Stimulated activated CD8-positive, alpha-beta memory T cell treated with anti-CD3 and anti-CD28 coated beads, Interleukin-7, amount 100 ng/mL, for 24 hours (primary cell): Measurements from ENCODE around the gene SLC2A13.
"Not testable (repeated sequence)": the region's sequence is repeated elsewhere in the genome, so short reads cannot be mapped to it uniquely, and the experiment has no call there.

ENCODE experiments used
- DNase-seq: peaks from one replicate; pipeline ENCODE4 v3.0.0-alpha.2; 2020; ENCODE audit warnings: low read depth

SLC2A13 gene

DNA sequence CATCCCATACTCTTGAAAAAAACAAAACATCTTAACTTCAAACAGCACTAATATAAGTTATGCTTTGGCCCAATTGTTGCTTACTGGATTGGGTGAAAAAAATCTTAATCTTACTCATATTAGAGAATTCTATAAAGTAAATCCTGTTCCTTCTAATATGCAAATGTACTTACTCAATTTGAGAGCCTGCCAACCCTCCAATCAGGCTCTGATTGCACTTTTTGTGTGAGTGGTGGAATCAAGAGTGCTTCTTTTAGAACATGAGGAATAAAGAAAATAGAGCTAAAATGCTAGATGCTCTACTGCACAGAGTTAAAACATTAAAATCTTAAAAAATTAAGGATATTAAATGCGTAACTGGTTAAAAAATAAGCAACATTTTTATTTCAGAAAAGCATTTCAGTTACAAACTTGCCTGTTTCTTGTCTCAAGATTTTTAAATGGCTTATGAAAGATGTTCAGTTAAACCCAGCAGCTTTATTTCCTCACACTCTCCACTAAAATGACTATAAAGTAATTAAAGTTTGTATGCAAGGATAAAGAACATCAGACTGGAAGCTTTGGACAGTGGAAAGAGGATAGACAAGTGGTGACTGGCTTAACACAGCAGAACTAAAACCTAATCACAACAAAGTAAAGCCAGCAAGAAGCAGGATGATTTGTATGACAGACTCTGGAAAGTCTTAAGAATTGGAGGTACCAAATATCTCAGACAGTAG lies 177.5 kb downstream of the SLC2A13 start:
- no peak for DNase-seq

DNA sequence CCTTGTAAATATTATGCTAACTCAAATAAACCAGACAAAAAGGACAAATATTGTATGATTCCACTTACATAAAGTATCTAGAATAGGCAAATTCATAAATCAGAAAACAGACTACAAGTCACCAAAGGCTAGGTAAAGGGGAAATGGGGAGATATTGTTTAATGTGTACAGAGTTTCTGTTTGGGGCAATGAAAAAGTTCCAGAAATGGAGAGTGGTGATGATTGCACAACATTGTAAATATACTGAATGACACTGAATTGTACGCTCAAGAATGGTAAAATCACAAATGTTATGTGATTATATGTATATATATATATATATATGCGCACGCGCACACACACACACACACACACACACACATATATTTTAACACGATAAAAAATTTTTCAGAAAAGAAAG lies 182.5 kb downstream of the SLC2A13 start:
- DNase-seq: no peak

DNA sequence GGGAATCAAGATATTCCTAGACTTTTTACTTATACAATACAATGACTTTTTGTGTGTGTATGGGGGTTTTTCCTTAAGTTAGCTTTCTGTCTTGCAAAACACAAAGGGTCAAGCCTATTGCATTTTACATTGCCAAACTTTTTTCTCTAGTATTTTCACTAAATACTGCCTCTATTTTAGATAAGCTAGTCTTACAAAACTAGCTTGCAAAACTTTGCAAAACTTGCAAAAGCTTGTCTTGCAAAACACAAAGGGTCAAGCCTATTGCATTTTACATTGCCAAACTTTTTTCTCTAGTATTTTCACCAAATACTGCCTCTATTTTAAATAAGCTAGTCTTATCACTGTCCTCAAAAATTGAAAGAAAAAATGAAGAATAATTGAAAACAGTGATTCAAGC lies 183.3 kb downstream of the SLC2A13 start:
- DNase-seq: not testable (repeated sequence)

DNA sequence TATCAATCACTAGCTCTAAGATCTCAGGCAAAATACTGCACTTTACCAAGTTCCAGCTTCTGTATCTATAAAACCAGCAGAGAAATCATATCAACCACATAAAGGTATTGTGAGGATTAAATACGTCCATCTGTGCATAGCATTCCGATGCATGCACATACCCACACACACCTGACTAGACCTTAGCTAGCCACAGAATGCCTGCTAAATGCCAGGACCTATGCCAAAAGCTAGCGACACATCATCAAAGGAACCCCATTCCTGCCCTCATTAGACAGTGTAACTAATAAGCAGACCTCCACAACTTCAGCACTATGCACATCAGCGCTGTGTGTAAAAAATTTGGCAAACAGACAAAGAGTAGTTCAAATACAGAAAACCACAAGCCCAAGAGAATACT lies 185.2 kb downstream of the SLC2A13 start:
- no peak for DNase-seq

DNA sequence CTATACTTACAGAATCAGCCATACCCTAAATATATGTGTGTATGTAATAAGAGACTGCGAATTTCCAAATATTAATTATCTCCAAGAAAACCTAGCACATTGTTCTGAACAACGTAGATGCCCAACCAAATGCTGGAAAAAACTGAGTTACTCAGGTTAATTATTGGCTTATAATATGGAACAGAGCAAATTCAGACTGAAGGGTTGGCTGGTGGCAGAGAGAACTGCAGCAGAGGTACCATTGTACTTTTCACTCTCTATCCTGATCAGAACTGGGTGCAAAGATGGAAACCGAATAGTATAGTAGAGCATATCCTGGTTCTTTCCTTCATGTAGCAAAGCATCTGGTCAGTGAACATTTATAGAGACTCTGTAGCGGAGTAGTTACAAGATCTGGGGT lies 185.7 kb downstream of the SLC2A13 start:
- DNase-seq: no peak

DNA sequence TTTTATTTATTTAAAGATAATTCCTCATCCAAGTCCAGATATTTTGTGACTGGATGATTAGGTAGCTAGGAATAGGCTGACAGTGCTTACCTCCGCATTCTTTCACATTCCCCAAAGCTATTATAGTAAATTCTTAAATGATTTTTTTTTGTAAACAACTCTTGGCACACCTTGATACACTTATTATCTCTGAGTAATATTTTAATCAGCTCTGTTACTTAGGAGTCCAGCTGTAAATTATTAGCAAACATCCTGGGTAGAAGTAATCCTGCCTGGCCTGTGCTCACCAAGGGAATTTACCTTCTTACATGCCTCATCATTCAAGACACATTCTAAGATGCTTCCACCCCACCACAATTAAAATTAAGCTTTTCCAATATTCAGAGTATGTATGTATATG lies 186.1 kb downstream of the SLC2A13 start:
- no peak for DNase-seq

DNA sequence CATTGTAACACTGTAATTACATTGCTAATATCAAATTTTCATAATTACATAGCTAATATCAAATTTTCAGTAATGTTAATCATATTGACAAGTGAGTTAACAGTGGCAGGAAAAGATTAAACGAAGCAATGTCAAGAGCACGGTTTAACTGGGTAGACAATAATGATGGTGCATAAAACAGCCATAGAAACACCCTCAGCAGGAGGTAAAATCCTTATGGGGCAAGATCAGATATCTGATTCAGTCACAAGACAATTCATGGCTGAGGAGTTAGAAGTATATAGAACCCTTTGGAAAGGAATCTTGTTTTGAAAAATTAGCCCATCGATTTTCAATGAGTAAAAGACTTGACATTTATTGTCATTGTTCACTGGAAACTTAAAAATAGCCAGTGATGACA lies 190.6 kb downstream of the SLC2A13 start:
- DNase-seq: no peak

DNA sequence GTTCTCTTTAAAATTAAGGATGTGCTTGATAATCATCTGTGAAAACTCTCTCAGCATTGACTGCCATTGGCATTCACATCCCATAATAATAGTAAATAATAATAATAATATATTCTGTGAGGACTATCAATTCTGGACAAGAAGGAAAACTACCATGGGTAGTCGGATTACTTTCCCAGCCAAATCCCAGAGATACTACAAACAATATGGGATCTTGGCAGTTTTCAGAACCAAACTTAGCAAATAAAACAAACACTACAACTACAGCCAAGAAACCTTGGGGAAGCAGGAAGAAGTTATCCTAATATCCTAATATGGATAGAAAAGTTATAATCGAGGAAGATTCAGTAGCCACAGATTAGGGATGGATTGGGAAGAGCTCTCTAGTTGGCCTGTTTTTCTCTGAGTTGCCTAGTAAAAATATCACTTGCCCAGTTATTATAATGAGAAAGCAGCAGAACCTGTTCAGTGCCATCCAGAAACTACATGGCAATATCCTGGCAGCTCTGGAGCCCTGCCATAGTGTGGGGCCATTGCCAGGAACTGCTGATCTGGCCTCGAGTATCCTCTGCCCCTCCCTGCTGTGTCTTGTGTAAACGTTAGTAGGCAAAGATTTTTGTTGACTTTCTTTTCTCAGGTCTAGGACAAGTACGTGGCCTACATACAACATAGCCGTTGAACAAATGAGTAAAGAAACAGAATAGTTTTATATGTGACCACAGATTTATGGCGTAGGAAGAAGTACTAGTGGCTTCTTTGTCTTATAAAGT lies 193.5 kb downstream of the SLC2A13 start:
- DNase-seq: no peak

DNA sequence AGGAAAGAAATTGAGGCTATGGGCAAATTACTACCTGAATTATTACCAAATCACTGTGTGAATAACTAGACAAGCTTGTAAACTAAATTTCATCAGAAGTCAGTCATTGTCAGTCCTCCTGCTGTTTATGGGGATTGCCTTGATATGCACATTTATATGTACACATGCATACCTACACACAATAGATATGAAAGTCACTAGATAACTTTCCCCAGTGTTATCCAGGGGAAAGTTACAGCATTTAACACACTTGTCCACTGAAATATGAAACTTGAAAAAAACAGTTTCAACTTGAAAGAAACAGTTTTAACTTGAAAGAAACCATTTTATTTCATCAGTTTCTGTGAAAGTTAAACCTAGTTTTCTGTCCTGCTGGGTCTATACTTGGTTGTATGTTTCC lies 199.6 kb downstream of the SLC2A13 start:
- no peak for DNase-seq

DNA sequence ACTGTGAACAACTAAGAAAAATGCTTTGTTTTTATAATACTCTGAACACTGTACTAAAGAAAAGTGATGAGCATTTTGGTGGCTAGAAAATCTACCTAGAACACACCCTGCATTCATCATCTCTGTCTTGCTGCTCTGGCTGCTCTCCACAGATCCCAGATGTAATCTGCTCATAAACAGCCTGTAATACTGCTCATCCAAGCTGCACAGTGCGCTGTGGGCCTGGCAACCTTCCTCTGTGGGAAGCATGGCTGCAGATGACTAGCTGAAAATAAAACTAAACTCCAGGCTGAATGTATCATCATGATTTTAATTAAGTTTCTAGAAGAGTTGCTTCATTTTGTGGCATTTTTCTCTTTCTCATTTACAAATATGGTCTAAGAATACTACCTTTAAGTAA lies 200.7 kb downstream of the SLC2A13 start:
- no peak for DNase-seq

DNA sequence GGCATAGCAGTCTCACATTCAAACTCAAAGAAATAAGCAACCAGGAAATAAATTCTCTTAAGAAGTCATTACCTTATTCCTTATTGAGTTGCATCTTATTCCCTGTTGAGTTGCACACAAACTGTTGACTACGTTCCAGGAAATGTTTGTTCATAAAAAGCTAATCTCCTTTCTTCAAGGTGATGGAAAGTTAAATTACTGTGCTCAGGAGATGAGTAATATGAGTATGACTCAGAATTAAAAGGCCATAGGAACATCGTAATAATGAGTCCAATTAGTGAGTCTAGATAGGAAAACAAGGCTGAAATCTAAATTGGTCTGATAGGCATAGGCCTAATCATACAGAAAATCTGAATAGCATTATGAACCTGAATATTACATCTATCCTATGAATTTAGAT lies 203.1 kb downstream of the SLC2A13 start:
- no peak for DNase-seq

DNA sequence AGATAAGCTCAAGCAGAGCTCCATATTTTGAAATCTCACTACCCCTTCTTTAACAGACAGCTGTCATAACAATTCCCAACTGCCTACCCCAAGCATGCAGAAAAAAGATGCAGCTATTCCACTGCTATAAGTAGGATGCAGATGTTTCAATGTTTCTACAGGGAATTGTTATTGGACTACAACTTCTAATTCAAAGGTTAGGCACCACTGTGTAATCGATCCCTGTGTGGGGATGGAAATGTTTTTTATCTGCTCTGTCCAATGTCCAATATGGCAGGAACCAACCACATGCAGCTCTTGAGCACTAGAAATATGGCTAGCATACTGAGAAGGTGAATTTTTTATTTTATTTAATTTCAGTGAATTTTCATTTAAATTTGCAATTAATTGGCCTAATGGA lies 208.6 kb downstream of the SLC2A13 start:
- no peak for DNase-seq

DNA sequence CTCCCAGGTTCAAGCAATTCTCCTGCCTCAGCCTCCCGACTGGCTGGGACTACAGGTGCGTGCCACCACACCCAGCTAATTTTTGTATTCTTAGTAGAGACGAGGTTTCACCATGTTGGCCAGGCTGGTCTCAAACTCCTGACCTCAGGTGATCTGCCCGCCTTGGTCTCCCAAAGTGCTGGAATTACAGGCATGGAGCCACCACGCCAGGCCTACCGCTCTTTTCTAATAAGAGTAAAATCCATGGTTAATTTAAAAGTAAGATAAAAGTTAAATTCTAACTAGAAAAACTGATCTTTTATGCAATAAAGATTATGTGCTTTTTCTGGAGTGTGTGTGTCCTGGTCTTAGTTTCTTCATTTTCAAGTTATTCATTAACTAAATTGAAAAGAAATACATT lies 212.5 kb downstream of the SLC2A13 start:
- DNase-seq: not testable (repeated sequence)

DNA sequence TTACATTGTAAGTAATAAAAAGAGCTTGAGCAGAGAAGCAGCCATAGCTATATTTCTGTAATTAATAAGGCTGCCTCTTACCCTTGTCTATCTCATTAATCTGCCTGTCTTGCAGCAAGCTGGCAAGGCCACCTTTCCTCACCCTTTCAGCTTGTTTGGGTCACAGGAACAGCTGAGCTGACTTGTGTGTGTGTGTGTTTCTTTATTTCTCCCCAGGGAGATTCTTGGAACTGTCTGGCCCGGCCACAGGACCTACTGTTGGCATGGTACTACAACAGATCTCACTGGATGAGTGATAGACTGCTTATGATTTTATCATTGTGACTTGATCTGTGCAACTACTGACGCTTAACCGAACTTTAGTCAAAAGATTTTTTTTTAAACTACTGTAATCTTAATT lies 213.7 kb downstream of the SLC2A13 start:
- DNase-seq: no peak

DNA sequence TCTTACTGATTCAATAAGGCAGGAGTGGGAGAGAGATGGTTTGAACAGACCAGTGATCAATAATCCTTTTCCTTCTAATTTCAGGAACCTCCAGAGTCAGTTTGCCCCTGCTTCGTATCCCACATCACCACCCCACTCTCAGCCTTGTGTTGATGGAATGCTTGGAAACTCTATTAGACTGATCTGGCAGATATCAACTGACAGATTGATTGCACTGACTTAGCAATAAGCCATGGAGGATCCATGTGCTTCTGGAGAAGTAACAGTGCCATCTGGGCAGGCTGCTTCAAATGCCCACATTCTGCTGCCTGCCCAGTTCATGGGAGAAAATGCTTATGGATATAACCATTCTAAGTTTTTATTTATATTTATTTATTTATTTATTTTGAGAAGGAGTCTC lies 218.0 kb downstream of the SLC2A13 start:
- DNase-seq: no peak

DNA sequence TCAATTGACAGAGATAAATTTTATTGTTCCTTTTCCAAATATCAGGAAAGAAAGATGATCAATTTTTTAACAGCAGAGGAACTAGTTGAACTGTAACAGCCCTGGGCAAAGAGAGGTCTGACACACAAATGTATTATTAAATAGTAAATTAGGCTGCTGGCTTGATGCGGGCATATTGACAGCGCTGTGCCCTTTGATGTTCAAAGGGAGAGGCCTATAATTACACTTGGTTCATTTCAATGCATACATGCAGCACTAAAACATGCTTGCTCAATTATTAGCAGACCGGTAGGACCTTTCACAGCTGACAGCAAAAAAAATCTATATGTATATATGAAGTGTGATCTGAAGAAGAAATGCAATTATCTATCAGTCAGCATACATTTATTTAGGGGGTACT lies 219.8 kb downstream of the SLC2A13 start:
- no peak for DNase-seq

DNA sequence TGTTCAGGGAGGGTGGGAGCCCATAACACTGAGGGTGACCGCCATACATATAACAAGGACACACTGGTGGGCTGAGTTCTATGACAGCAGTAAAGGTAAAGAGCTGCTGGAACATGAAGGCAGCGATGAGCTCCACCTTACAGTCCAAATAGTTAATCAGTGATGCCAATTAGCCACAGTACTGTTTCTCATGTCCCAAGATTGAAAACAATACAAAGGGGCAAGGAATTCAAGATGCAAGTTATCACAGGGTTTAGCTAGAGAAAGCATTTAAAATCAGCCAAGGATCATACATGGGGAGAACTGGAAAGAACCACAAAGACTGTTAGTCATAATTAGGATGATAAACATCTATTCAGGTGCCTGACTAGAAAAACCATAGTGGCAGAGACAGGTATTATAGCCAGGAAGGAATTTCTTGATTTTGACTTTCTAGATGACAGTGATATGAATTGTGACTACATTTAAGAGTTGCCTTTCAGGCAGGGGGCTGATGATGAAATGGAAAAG lies 221.2 kb downstream of the SLC2A13 start:
- DNase-seq: no peak

DNA sequence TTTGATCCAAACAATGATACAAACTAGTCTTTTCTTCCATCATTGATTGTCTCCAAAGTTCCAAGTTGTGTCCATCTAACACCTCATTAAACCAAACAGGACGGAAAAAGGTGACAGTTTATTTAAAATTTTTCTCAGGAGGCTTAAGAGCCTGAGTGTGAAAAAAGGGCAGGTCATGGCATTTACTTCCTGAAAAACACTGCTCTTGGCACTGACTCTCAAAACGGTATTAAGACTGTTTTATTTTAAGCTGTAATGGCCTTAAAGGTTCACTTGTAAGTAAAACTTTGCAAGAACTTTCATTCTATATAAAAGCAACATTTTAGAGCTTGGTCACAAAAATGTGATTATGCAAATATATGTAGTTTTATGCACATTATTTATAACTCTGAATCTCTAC lies 222.5 kb downstream of the SLC2A13 start:
- no peak for DNase-seq

DNA sequence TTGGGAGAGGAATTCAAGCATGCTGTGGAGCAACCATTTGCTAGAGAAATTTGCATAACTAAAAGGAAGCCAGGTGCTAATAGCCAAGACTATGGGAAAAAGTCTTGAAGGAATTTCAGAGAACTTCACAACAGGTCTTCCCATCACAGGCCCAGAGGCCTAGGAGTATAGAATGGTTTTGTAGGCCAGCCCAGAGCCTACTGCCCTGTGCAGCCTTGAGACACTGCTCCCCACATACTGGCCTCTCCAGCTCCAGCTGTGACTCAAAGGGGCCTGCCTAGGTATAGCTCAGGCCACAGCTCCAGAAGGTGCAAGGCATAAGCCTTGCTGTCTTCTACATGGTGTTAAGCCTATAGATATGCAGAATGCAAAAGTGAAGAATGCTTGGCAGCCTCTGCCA lies 227.1 kb downstream of the SLC2A13 start:
- DNase-seq: no peak

DNA sequence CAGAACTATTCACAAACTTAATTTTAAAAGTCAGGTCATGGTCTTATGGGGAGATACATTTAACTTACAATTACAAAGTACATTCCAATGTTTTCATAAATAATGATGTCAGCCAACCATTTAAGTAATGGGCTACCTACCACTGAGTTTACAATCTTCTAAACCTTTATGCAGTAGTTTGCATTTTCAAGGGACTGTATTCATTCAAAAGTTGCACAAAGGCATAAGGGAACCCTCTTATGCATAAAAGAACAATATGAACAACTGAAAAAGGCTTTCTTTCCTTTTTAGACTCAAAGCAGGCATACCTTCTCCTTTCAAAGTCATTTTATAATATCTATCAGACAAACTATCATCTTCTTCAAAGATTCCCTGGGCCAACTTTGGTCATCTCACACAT lies 230.2 kb downstream of the SLC2A13 start:
- no peak for DNase-seq

DNA sequence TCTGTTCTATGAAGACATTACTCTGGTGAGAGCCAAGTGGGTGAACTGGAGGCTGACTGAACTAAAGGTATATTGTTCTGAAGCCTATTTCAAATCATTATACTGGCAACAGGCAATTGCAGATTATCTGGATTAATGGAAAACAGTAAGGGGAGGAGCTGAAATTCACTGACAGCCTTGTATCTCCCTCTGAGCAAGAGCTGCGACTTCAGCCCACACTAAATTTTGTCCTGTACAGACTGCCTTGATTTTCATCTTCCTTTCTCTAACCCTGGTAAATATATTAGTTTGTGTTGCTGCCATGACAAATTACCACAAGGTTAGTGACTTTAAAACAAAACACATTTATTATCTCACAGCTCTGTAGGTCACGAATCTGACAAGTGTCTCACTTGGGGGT lies 231.1 kb downstream of the SLC2A13 start:
- no peak for DNase-seq

DNA sequence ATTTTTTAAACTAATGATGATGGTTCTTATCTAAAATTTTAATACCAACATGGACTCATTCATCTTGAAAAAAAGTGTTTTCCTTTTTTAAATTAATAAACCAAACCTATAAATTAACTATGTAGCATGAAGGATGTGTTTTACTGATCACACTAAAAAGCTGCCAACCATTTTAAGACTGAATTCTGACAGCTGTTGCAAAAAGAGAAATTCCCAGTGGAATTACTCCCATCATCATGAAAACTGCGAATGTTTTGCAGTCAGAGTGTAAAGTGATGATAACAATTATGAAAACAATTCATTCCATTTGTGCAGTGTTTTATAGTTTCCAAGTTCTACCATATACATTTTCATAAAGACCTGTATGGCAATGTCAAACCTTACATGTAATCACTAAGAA lies 232.8 kb downstream of the SLC2A13 start:
- DNase-seq: no peak

DNA sequence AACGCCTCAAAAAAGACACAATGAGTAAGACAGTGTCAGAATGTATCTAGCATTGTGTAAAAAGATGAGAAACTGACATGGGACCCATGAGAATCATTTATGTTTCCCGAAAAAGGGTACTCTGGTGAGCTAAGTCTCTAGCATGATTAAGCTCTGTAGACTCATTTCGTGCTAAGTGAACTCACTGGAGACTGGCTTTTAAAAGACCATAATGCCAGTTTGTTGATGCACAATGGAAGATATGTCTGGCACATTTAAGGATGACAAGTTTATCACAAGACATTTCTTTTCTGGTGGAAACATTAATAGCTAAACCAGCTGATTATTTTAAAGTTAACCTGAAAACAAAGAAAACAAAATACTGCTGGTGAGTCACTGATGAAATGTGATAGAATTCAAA lies 233.5 kb downstream of the SLC2A13 start:
- DNase-seq: no peak

DNA sequence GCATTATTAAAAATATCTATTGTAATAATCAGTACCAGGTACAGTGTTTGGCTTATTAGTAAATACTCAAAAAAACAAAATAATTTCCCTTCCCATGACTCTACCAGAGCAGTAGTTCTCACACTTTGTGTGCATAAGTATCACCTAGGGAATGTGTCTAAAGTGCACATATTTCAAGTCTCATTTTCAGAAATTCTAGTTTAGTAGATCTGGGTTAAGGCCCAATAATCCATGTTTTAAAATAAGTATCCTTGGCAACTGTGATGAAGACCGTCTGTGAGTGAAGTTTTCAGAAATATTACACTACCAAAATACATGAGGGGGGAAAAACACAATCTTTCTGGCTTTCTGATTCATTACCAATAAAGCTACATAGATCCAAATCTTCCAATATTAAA lies 237.6 kb downstream of the SLC2A13 start:
- DNase-seq: no peak
